TTC549 (cell line): Measurements from ENCODE around the gene HLCS.
A peak's percentile ranks its signal among the peaks of the same experiment; 100 is the strongest.

Experiments
- FAIRE-seq: peaks from 2 replicates; lab custom pipeline; 2012; peaks lifted over from hg19 to GRCh38; lab: Jason Lieb, UNC

Gene HLCS

DNA sequence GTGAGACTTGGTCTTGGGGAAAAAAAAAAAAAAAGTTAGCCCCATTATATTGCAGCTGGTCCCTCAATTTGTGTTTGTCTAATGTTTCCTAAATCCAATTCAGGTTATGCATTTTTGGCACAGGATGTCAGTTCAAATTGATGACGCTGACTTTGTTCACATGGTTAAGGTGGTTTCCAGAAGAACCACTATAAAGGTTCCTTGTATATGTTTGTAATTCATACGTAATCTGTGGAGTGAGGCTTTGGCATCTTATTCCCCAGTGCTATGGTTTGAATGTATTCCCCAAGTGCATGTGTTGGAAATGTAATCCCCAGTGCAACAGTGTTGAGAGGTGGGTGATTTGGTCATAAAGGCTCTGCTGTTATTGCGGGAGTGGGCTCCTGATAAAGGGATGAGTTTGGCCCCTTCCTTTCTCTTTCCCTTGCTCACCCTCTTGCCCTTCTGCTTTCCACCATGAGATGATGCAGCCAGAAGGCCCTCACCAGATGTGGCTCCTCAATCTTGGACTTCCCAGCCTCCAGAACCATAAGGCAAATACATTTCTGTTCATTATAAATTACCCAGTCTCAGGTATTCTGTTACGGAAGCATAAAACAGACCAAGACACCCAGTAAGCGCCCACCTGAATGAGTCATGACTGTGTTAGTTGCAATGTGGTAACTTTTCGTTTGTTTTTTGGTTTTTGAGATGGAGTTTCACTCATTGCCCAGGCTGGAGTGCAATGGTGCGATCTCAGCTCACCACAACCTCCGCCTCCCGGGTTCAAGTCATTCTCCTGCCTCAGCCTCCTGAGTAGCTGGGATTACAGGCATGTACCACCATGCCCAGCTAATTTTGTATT is 19.5 kb upstream of the HLCS start:
- no peak for FAIRE-seq

- FAIRE-seq, result no peak
These were observed 15.7 kb upstream of the HLCS start for GRCh38 chr21:36981977-36982700.

DNA sequence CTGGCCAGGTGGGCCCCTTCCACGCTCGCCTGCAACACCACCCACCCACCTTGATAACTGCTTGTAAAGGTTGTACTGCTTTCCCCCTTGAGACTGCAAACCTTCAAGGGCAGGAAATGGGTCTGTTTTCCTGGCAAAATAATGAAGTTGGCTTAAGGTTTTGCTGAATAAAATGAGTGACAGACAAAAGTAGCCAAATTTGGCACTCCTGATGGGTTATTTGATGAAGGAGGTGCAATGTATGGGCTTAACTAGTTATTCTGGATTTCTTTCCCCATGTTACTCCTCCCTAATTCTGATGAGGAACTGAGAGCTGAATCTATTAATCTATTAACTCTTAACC is 14.6 kb upstream of the HLCS start:
- no peak for FAIRE-seq

GRCh38 chr21:36980280-36981048 is 14.0 kb upstream of the HLCS start:
- FAIRE-seq, result no peak

GRCh38 chr21:36976882-36977651 is 10.6 kb upstream of the HLCS start:
- FAIRE-seq, result peak; percentile 78

GRCh38 chr21:36976228-36976861 is 9.9 kb upstream of the HLCS start:
- FAIRE-seq, result no peak

DNA sequence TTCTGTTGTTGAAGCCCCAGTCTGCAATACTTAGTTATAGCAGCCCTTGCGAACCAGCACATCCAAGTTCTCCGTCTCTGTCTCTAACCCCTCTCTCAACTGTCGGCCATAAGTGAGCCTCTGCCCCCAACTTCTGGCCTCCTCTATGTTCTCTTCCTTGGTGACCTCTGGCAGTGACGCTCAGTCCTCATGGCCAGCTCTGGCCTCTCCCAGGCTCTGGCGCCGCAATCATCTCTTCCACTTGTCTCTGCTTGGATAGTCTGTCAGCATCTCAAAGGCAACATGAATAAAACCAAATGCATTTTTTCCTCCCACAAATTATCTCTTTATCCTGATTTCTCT is 8.4 kb upstream of the HLCS start:
- FAIRE-seq, result no peak

GRCh38 chr21:36973986-36974850 is 7.7 kb upstream of the HLCS start:
- FAIRE-seq, result no peak

DNA sequence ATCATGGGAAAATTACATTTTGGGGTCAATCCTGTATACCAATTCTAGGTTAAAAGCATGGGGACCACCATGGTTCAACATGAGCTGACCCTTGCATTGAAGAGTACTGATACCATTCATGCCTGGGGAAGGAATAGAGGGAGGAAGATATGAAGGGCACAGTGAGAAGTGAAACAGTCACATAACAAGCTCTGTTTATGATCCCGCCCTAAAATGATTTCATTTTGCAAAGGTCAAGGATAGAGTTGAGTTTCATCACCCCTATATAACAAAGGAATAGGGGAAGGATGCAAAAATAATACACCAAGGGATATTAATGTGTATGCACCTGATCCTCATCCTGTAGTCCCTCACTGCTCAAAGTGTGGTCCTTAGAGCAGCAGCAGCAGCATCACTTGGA is 2.5 kb upstream of the HLCS start:
- no peak for FAIRE-seq

DNA sequence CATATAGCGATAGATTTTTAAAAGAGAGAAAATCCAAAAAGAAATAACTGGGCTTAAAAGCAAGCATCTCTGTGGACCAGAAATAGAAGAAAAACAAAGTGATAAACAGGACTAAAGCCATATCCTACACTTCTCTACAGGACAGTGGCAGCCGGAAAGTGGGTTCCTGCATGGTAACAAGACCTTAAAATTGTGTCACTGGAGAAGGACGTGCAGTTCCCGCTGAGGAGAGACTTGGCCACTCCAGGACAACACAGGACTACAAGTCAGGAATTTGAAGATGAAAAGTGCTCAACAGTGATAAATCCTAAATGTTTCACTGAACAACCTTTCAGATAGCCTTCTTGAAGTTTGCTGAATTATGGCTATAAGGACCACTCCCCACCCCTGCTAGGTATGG is 1.9 kb upstream of the HLCS start:
- FAIRE-seq, result no peak

DNA sequence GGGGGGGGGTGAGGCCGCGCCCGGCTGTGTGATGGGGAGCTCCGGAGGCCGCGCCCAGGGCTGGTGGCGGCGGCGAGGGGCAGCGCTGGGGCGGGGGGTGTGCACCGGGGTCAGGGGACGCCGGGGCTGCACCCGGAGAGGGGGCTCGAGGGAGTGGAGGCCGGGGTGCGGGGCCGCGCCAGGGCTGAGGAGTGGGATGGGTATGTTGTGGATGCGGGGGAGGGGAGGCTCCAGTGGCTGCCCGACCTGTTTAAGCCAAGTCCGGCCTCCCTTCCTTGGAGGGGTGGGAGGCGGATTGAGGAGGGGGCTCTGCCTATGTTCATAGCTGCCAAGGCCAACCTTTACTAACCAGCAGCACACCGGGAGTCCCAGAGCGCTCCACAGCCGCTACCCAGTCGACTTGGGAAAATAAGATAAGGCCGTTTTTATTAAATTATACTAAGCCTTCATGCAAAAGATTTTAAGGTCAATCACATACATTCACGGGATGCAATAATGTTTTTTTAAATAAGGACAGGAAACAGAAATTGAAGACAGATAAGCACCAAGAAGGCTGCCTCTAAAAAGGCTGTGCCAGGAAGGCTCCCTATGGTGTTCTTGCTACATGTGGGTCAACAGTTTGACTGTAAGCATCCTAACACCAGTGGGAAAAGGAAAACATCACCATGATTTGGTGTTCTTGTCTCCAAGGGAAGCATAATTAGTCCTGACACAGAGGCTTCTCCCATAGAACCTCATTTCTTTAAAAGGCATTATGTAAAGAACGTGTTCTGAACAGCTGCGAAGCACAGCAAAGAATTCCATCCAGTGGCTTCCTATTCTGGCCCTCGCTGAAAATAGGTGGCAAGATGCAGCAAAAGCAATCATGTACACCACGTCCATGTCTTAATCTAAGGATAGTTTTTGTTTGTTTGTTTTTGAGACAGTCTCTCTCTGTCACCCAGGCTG is 626 bp upstream of the HLCS start:
- no peak for FAIRE-seq

DNA sequence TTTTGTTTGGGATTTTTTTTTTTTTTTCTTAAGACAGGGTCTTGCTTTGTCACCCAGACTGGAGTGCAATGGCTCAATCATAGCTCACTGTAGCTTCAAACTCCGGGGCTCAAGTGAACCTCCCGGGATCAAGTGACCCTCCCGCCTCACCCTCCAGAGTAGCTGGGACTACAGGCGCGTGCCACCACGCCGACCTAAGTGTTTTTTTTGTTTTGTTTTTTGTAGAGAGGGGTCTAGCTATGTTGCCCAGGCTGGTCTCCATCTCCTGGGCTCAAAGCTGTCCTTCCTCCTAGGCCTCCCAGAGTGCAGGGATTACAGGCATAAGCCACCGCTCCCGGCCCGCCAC is 776 bp downstream of the HLCS start:
- no peak for FAIRE-seq

DNA sequence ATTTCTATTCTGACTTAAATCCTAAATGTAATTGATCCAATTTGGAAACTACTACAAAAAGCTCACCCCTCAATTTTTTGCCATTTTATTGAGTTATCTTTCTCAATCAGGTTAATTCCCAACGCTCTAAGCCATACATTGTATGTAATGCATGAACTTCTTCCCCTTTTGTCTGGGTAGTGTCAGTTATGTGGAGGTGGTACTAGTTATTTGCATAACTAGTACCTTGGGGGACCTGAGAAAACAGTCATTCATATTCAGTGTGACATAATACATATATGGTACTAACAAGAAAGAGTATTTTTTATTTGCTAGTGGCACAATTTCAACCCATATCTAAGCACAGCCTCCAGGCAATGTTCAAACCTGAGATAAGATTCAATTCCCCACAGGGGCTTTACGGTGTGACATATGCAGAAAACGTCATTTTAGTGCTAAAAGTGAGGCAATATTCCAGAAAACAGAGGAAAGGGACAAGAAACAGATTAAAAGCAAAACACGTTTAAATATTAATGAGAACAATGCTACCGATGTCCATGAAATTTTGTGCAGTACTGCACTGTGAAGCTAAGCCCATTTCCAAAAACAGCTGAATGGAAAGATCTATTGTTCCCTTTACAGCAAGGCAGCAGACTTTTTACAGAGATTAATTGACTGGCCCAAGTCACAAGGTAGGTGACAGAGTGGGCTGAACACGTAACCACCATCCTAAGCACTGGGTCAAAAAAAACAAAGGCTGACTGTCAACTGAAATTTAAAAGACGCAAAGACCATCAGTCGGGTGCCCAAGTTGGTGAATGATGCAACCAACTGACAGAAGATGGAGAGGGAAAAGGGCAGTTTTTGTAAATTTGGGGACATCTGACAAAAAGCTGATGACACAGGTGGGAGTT is 1.4 kb downstream of the HLCS start:
- FAIRE-seq, result no peak

DNA sequence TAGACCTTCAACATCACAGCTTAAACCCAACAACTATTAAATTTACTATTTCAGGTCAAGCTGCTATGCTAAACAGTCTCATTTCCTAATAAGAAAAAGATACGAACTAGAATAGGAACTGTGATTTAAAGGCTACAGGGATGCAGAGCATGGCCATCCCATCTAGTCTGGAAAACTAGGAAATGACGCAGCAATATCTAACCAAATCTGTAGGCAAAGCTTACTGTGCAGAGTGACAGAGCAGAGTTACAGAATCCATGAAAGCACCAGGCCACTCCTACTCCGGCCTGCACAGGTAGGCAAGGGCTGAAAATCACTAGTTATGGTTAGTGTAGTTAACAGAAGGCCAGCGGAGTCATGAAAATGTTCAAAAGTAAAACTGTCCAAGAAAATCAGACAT is 2.1 kb downstream of the HLCS start:
- no peak for FAIRE-seq

GRCh38 chr21:36962098-36962780 is 4.2 kb downstream of the HLCS start:
- no peak for FAIRE-seq

- FAIRE-seq, result no peak
These were observed 5.7 kb downstream of the HLCS start for GRCh38 chr21:36960676-36961284.

- no peak for FAIRE-seq
These were observed 7.2 kb downstream of the HLCS start for GRCh38 chr21:36959020-36959835.
